ENCODE measurements around the gene CD2BP2.

- TF ChIP-seq CTCF (optimal IDR thresholded peaks at IDR 0.05 in 1 of 3, IDR thresholded peaks at IDR 0.05 in 1 of 3, conservative IDR thresholded peaks at IDR 0.05 in 1 of 3; ENCODE audit: extremely low read depth in 1 of 3, insufficient read depth in 2 of 3, low read length in 3 of 3) (peak in 2 of 3 experiments; percentile 27 to 28), EZH2 (IDR thresholded peaks at IDR 0.05; ENCODE audit: low read length) (no peak)
Observed at GRCh38 chr16:30378236-30379157, 23.4 kb upstream of the CD2BP2 start.

Data from keratinocyte (primary cell).